Activated gamma-delta T cell treated with anti-CD3 and anti-CD28 coated beads, Interleukin-2, amount 50 U/mL, for 16 hours (primary cell): ENCODE measurements around the gene DBH.

Experiments used
- DNase-seq: peaks from one replicate; pipeline ENCODE4 v3.0.0-alpha.2; 2020; ENCODE audit warnings: low read depth

DBH gene

GRCh38 chr9:133701981-133702797 is 66.0 kb downstream of the DBH start:
- DNase-seq: no peak

- no peak for DNase-seq
Measured at GRCh38 chr9:133702798-133703590, 66.8 kb downstream of the DBH start.

DNA sequence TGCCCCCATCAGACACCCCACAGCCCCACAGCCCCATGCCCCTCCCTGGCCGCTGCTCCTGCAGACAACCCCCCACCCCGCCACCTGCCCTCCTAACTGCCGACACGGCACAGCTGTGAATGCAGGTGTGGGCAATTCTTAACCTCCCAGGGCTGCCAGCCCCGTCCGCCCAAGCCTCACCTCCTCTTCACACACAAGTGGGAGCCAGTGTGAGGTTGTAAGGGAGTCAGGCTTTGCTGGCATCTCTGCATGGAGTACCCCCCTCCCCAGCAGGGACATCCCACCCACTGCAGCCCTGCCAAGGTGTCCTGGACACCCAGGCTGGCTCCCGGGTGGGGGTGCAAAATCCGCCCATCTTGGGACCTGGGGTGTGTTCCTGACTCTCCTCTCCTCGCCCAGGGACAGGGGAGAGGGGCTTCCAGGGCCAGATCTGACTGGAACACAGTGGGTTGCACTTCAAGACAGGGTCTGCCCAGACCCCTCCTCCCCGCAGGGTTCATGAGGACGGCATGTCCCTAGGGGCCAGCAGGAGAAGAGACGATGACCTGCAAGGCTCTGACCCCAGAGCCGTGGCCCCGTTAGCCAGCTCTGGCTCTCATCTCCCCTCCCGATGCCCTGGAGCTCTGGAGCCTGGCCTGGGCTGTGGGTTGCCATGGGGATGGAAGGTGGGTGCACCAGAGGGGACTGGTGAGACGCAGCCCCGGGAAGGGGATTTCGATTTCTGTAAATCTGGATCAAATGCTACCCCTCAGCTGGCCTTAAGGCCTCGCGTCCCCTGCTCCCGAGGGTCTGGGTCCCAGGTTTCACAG is 67.6 kb downstream of the DBH start:
- no peak for DNase-seq

DNA sequence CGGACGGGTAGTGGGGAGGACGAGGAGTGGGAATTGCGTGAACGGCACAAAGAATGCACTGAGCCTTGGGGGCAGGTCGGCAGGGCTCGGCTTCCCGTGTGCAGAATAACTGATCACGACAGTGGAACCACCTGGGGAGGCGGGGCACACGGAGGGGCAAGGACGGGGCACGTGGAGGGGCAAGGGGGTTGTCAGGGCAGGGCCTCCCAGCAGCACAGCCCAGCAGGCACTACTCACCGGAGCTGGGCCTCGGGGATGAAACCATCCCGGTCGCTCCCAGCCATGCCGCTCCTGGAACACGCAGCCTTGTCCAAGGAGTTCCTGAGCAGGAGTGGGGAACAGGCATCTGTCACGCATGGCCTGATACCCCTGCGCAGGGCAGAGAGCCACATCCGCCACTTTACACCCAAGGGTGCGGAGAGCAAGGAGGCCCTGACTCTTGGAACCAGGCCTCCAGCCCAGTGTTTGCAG is 68.6 kb downstream of the DBH start:
- DNase-seq: no peak

- no peak for DNase-seq
Measured at GRCh38 chr9:133705576-133705975, 69.4 kb downstream of the DBH start.

DNA sequence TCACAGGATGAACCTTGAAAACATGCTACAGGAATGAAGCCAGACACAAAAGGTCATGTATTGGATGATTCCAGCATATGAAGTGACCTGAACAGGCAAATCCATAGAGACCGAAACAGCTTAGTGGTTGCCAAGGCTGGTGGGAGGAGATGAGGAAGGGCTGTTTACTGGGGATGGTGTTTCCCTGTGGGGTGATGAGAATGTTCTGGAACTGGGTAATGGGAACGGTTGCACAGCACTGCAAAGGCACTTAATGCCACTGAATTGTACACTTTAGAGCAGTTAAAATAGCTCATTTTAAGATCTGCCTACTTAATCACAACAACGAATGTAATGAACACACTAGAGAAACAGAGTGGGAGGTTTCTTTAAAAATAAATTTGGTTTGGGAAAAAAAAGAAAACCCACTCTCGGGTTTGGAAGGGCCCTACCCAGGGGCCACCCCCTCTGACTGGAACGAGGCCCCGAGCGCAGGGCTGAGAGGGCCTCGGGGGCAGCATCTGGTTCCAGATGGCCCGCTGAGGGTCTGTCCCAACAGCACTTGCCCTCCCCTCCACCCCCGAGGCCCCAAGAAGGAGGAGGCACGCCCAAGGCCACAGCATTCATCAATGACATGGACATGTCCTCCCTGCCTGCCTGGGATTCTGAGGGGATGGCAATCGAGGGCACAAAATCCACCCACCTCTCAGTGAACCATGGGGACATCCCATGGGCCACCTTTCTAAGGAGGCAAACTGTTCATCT is 70.3 kb downstream of the DBH start:
- no peak for DNase-seq

DNA sequence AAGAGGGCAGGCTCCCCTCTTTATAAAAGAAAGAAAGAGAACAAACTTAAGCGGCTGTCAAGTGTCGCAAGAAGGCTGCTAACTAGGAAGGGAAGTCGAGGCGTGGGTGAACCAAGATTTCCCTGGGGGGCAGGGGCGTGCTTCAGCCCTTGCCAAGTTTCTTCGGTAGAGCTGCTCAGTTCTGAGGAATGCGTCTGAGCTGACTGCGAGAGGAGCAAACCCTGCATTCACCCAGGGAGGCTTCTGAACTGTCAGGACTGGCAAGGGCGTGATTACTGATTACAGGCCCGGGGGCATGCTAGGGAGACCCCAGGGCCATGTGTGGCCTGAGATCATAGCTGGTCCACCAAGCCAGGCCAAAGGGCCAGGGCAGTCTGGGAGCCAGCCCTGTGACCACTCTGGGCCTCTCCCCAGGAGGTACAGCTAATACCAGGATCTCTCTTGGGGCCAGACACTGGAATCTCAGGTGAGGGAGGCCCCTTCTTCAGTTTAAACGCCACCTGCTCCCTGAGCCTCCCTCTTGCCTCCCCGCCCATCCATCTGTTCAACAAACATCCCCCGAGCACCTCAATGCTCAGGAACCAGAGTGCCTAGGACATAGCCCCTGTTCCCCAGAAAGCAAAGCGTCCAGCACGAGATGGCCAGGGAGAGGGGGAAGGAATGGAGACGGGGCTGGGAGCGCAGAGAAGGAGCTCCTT is 71.1 kb downstream of the DBH start:
- DNase-seq: no peak

DNA sequence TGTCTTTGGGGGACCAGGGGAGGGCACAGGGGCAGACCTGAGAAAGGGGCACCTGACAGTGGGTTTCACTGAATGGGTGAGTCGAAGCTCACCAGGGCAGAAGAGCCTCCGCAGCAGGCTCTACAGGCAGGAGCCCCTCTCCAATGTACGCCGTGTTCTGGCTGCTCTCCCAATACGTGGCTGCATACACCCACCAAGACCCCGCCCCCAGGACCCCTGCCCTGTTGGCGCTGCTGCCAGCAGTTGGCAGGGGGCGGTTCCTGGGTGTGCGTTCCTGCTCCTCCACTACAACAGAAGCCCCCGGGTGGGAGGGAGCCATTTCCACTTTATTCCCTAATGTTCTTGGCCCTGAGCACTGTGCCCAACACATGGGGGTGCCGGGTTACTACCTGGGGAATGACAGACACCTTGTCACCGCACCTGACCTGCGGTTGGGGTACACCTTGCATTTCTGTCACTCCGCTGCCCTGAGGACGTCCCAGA is 71.6 kb downstream of the DBH start:
- no peak for DNase-seq

- DNase-seq: no peak
Measured at GRCh38 chr9:133708246-133709014, 72.3 kb downstream of the DBH start.
